Activated T-helper 1 cell treated with anti-CD3 and anti-CD28 coated beads, Interleukin-12 subunit alpha, Interleukin-12 subunit beta, Interleukin-2, Interleukin-4 antibody, amounts not matched to agents 30 ng/mL and 10 ng/mL and 1 ng/mL, durations not matched to agents 14 hours and 24 hours and 36 hours (primary cell): ENCODE measurements around the gene SLC6A19. TPM values are rescaled to one million over a fixed set of nuclear protein-coding genes. Genes with fewer than 3 reads are reported as not detected.
A peak's percentile ranks its signal among the peaks of the same experiment; 100 is the strongest.

ENCODE experiments used
- DNase-seq: peaks from one replicate; pipeline ENCODE4 v3.0.0; 2021; ENCODE audit warnings: low spot score
- H3K27ac Mint-ChIP-seq: one replicate; pipeline ENCODE4 v1.8.0; 2021; ENCODE audit warnings: mild to moderate bottlenecking, mixed read lengths
- H3K27me3 Mint-ChIP-seq: one replicate; pipeline ENCODE4 v1.8.0; 2022; ENCODE audit warnings: mild to moderate bottlenecking, moderate library complexity, mixed read lengths; ENCODE audit not compliant: insufficient read depth
- H3K36me3 Mint-ChIP-seq: one replicate; pipeline ENCODE4 v1.8.0; 2021; ENCODE audit warnings: low read depth, mixed read lengths
- H3K4me1 Mint-ChIP-seq: one replicate; pipeline ENCODE4 v1.8.0; 2021; ENCODE audit warnings: low read depth, mixed read lengths
- H3K4me3 Mint-ChIP-seq: one replicate; pipeline ENCODE4 v1.8.0; 2021; ENCODE audit warnings: mild to moderate bottlenecking, moderate library complexity, mixed read lengths
- H3K9me3 Mint-ChIP-seq: one replicate; pipeline ENCODE4 v1.8.0; 2021; ENCODE audit warnings: mixed read lengths
- intact Hi-C: fragments of 100-400 bp; cut with micrococcal nuclease; formaldehyde crosslinking; loops from one replicate; pipeline ENCODE4 v1.15.1; 2024
- total RNA-seq: library from RNA; stranded (reverse); gene quantifications from 2 replicates; pipeline ENCODE4 v1.2.3, GENCODE V29; 2022

The SLC6A19 gene
- total RNA-seq, 1 donor from 2014 or later = not detected

DNA sequence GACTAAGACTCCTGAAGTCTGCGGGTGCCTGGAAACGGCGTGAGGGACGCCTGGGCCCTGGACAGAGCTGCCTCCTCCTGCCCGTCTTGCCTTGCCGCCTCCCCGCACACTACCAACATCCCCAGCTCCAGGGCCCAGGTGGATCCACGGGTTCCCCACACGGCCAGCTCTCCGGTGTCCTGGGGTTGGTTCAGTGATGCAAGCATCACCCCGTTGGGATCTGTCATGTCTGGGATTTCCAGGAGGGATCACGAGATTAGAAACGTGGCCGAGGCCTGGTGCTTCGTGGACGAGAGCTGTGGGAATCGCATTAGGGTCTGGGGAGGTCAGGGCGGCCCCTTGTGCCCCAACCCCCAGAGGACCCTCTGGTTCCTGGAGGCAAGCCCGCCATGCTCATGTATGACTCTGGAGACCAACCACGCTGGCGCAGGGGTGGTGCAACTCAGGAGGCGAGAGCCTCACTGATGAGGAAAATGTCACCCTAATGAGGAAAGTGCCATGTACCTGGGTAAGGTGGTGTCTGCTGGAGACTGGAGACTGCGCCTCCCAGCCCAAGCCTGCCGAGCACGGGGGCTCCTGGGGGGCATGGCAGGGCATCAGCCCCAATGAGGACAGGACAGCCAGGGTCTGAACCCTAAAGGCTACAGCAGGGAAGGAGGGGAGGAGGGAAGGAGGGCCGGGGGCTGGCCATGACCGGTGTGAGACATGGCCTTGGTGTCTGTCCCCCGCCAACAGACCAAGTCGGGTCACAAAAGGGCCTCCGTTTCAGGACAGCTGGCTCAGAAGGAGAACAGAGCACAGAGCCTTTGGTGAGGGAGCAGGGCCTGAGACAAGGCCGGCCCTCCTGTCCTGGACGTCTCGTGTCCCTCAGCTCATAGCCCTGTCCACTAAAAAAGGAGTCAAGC lies 31.9 kb upstream of the SLC6A19 start:
- no peak for DNase-seq
- peaks cover 9% of the 10 kb centered on the region for H3K27me3 Mint-ChIP-seq
- H3K9me3 Mint-ChIP-seq = no peaks in the 10 kb centered on the region
- H3K4me1 Mint-ChIP-seq = peaks cover 8% of the 10 kb centered on the region
- H3K36me3 Mint-ChIP-seq = no peaks in the 10 kb centered on the region
- H3K27ac Mint-ChIP-seq = no peak overlapping the region
- no peak overlapping the region for H3K4me3 Mint-ChIP-seq
- intact Hi-C loops = loop anchor here (5.0 kb wide), 1 partner anchor 218 kb away; no protein-coding TSS in a partner anchor

DNA sequence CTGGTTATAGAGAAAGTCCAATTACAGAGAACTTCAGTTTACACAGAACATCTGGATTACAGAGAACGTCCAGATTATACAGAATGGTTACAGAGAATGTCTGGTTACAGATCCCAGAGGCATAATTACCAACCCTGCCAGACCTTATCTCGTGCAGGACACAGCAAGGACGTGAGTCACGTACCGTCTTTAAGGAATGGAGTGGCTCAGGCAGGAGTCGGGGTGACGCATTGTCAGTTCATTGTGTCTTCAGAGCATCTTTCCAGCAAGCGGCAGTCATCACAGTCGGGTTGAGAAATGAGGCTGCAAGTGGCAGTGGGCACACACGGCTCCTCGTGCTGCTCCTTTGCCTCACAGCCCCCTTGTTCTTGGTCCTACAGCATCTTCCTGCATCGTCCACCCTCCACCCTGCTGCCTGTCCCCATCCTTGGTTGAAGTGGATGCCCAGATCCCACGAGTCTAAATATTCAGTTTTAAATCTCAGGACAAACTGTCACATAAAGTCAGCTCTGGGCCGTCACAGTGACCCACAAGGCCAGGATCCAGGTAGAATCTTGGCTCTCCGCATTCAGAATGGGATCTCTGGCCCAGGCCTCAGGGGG lies 30.0 kb upstream of the SLC6A19 start:
- intact Hi-C loops = no loop called here

DNA sequence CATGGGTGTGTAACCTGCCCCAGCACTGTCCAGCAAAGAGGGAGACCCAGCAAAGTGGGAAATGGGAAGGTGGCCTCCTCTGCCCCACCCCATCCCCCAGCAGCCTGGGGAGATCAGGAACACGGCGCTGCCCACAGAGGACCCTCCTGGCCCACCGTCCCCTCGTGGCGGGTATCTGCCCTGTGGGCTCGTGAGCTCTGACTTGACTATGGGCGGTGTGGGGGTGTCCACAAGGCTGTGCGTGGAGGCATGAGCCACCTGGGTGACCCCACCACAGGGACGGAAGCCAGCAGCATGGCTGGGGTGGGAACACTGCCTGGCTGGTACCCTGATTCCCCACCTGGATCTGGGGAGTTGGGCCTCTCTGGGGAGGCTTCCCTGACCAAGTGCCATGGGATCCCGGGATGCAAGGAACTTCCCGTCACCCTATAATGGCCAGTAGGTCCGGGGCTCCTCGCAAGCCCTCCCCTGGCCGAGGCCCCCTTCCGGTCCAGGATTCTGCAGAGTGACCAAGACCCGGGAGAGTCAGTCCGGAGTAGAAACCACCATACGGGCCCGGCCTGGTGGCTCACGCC lies 29.3 kb upstream of the SLC6A19 start:
- no peak overlapping the region for H3K4me3 Mint-ChIP-seq
- H3K9me3 Mint-ChIP-seq = no peaks in the 10 kb centered on the region
- H3K4me1 Mint-ChIP-seq = peaks cover 8% of the 10 kb centered on the region
- intact Hi-C loops = no loop called here
- H3K36me3 Mint-ChIP-seq = no peaks in the 10 kb centered on the region
- peaks cover 6% of the 10 kb centered on the region for H3K27me3 Mint-ChIP-seq
- no peak overlapping the region for H3K27ac Mint-ChIP-seq
- DNase-seq = no peak

More for the DNA sequence above, 30.0 kb upstream of the SLC6A19 start:
- H3K27ac Mint-ChIP-seq = no peak overlapping the region
- no peak overlapping the region for H3K4me3 Mint-ChIP-seq
- H3K9me3 Mint-ChIP-seq = no peaks in the 10 kb centered on the region
- H3K27me3 Mint-ChIP-seq = peaks cover 6% of the 10 kb centered on the region
- H3K4me1 Mint-ChIP-seq = peaks cover 8% of the 10 kb centered on the region
- H3K36me3 Mint-ChIP-seq = no peaks in the 10 kb centered on the region
- no peak for DNase-seq

DNA sequence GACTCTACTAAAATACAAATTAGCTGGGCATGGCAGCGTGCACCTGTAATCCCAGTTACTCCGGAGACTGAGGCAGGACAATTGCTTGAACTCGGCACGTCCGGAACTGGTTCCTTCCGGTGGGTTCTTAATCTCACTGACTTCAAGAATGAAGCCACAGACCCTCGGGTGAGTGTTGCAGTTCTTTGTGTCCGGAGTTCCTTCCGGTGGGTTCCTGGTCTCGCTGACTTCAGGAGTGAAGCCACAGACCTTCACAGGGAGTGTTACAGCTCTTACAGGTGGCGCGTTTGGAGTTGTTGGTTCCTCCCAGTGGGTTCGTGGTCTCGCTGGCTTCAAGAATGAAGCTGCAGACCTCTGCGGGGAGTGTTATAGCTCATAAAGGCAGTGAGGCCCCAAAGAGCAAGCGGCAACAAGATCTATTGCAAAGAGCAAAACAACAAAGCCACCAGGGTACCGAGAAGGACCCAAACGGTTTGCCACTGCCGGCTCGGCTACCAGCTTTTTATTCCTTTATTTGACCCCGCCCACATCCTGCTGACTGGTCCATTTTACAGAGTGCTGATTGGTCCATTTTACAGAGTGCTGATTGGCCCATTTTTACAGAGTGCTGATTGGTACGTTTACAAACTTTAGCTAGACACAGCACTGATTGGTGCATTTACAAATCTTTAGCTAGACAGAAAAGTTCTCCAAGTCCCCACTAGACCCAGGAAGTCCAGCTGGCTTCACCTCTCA lies 28.6 kb upstream of the SLC6A19 start:
- H3K9me3 Mint-ChIP-seq = no peaks in the 10 kb centered on the region
- DNase-seq = no peak
- peaks cover 6% of the 10 kb centered on the region for H3K27me3 Mint-ChIP-seq
- no peak overlapping the region for H3K27ac Mint-ChIP-seq
- H3K4me1 Mint-ChIP-seq = peaks cover 7% of the 10 kb centered on the region
- intact Hi-C loops = no loop called here
- H3K4me3 Mint-ChIP-seq = no peak overlapping the region
- H3K36me3 Mint-ChIP-seq = no peaks in the 10 kb centered on the region

DNA sequence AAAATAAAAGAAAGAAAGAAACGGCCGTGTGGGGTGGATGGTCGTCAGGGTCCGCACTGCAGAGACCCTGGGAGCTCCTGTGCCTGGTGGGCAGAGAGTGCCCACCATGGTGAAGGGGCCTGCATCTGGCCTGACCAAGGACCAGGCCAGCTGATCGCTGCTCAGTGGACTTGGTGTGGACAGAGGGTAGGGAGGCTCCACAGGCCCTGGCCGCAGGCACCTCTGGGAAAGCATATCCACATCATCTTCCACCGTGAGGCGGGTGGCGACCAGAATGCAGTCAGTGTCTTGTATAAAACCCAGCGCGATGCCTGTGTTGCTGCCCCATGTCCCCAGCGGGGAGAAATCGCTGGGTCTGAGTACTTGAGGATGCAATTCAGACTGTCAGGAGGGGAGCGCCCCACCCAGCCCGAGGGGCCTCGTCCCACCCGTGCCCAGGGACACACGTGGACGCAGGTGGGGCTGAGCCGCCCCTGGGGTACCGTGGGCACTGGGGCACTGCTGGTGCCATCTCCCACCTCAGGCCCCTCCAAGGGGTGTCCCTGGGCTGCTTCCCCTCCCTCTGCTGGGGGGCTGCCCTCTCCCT lies 27.8 kb upstream of the SLC6A19 start:
- no peak for DNase-seq
- H3K9me3 Mint-ChIP-seq = no peaks in the 10 kb centered on the region
- no peak overlapping the region for H3K27ac Mint-ChIP-seq
- H3K4me3 Mint-ChIP-seq = no peak overlapping the region
- no peaks in the 10 kb centered on the region for H3K36me3 Mint-ChIP-seq
- no peaks in the 10 kb centered on the region for H3K4me1 Mint-ChIP-seq
- intact Hi-C loops = loop anchor here (2.0 kb wide), 1 partner anchor 251 kb away; no protein-coding TSS in a partner anchor
- peaks cover 4% of the 10 kb centered on the region for H3K27me3 Mint-ChIP-seq

DNA sequence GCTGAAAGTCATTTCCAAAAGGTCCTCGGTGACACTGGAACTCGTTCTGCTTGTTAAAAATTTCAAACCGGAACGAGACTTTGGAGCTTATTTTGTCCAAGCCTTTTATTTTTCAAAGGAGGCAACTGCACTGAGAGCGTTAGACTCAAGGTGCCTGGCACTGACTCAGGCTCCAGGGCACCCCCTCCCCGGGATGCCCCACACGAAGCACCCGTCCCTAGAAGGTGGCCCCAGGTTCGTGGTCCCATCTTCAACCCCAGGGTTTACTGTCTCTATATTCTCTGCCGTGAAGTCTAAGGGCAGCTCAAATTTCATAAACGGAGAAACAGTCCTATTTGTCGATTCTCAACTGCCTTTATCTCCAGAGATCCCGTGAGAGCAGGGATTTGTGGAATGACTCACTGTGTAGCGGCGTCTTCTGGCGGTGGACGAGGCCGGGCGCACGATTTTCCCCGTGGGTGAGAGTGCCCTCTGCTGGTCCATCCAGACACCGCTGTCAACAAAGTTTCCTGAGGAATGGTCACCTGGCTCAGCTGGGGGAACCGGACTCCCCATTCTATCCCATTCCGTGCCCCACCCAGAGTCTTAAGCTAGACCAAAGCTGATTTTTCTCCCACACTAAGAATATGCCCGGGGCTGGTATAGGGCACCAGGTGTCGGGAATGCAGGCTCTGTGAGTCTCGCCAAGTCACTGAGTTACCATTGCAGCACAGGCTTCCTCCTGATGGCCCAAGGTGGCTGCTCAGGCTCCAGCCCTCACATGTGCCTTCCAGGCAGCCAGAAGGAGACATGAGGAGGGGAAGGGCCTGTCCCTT lies 27.1 kb upstream of the SLC6A19 start:
- Mint-ChIP-seq H3K27me3 (peaks cover 4% of the 10 kb centered on the region), H3K4me1 (no peaks in the 10 kb centered on the region), H3K36me3 (no peaks in the 10 kb centered on the region), H3K9me3 (no peaks in the 10 kb centered on the region), H3K27ac (no peak overlapping the region), H3K4me3 (no peak overlapping the region)
- peak; percentile 16 for DNase-seq
- intact Hi-C loops = loop anchor here (2.0 kb wide), 1 partner anchor 252 kb away; no protein-coding TSS in a partner anchor

DNA sequence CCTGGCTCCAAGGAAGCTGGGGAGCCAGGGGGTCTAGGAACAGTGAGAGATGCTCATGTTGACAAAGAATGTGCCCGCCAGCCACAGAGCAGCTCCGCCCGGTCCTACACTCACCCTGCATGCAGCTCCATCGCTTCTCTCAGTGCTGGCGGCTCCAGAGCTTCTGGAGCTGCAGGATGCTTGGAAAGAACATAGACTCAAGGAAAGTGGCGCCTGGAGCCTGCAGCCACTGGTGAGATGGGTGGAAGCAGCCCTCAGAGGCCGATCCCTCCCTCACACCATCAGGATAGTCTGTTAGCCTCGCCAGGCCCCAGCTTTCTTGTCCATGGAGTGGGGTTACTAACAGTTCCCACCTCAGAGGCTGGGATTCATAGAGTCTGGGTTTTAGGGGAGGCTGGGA lies 26.4 kb upstream of the SLC6A19 start:
- no peak for DNase-seq
- peaks cover 4% of the 10 kb centered on the region for H3K27me3 Mint-ChIP-seq
- H3K27ac Mint-ChIP-seq = no peak overlapping the region
- no peaks in the 10 kb centered on the region for H3K36me3 Mint-ChIP-seq
- H3K4me3 Mint-ChIP-seq = no peak overlapping the region
- no peaks in the 10 kb centered on the region for H3K4me1 Mint-ChIP-seq
- intact Hi-C loops = loop anchor here (2.0 kb wide), 1 partner anchor 252 kb away; no protein-coding TSS in a partner anchor
- H3K9me3 Mint-ChIP-seq = no peaks in the 10 kb centered on the region

DNA sequence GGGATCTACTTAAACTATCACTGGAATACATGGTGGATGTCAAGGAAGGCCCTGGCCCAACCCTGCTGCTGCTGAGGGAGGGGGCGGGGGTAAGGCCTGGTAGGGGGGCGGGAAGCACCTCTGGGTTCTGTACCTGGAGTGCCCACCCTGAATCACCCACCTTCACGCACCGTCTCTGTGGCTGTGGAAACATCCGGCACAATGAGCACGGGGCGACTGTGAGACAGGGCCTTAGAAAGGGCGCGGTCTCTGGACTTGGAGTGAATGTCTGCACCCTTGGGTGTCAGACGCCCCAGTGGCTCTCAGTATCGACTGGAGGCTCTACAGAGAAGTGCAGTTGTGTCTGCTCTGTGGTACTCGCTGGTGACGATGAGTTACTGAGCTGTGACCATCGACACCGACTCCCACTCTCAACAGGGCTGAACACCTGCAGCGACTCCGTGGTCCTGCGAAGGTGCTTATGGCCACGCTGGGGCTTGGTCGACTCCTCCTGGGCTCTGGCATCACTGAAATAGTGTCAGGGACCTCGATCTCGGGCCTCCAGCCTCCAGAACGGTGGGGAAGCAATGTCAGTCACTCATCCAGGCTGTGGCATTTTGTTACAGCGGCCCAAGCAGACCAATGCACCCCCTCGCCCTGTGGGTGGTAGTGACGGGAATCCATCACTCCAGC lies 25.5 kb upstream of the SLC6A19 start:
- no peaks in the 10 kb centered on the region for H3K36me3 Mint-ChIP-seq
- no peak overlapping the region for H3K27ac Mint-ChIP-seq
- no peak for DNase-seq
- H3K4me1 Mint-ChIP-seq = no peaks in the 10 kb centered on the region
- no peaks in the 10 kb centered on the region for H3K9me3 Mint-ChIP-seq
- H3K4me3 Mint-ChIP-seq = no peak overlapping the region
- peaks cover 4% of the 10 kb centered on the region for H3K27me3 Mint-ChIP-seq
- intact Hi-C loops = loop anchor here (2.0 kb wide), 1 partner anchor 253 kb away; no protein-coding TSS in a partner anchor

DNA sequence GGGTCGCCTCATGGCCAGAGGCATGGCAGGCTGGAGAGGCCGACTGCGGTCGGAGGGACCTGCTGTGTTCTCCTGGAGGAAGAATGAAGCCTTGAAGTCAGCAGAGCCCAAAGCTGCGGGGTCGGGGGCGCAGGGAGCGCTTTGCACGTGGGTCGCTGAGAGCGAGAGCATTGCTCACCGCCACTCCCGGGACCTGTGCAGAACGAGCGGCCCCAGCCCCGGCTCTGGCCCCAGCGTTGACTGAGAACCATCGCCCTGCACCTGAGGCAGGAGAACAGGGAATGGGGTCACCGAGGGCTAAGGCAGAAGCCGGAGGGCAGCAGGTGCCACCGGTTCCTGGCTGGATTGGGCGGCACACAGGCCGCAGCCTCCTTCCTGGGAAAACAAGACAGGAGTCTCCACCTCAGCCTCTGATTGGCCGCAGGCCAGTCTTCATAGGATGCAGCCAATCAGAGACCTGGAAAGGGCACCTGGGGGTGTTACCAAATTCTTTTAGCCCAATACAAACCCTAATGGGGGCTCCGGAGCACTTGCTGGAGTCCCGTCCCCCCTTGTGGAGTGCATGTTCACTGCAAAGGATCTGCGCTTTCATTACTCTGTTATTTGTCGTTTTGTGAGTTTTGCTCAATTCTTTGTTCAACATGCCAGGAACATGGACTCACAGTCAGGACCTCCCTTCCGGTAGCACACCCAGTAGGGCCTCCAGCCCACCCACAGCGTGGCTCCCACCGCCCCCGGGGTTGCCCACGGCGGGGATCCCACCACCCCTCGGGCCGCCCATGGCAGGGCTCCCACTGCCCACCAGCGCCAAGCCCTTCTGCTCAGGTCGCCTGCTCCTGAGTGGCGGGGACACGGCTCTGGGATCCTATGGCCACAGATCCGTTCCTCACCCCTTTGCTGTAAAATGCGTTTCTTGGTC lies 24.7 kb upstream of the SLC6A19 start:
- no peak overlapping the region for H3K27ac Mint-ChIP-seq
- H3K36me3 Mint-ChIP-seq = no peaks in the 10 kb centered on the region
- intact Hi-C loops = no loop called here
- DNase-seq = no peak
- H3K4me3 Mint-ChIP-seq = no peak overlapping the region
- peaks cover 4% of the 10 kb centered on the region for H3K27me3 Mint-ChIP-seq
- no peaks in the 10 kb centered on the region for H3K4me1 Mint-ChIP-seq
- no peaks in the 10 kb centered on the region for H3K9me3 Mint-ChIP-seq

DNA sequence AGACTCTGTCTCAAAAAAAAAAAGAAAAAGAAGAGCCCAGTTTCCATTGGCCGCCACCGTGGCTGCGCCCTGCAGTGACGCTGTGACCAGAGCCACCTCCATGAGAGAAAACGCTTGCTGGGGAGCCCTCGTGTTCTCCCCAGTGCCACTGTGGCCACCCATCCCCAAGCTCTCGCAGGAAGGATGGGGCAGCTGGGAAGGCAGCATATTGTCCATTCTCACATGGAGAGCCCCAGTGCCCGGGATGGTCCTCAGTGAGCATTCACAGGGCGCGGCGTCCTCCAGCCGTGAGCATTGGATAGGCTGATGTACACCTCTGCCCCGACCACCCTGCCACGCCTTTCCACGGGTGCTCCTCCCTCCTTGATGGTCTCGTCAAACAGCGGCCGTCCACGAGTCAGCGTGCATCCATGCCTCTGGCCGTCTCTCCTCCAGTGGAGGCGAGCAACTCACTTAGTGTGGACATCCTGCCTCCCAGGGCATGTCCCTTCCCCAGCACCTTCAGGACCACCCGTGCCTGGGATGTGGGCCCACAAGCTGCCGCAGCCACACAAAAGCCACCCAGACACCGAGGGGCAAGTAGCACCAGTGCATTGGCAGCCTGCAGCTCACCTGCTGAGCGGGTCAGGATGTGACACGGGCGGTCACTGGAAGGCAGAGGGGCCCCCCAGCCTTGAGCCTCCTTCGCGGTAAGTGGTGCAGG lies 23.4 kb upstream of the SLC6A19 start:
- H3K27me3 Mint-ChIP-seq = peaks cover 4% of the 10 kb centered on the region
- intact Hi-C loops = no loop called here
- no peaks in the 10 kb centered on the region for H3K9me3 Mint-ChIP-seq
- no peak overlapping the region for H3K27ac Mint-ChIP-seq
- no peaks in the 10 kb centered on the region for H3K4me1 Mint-ChIP-seq
- no peak overlapping the region for H3K4me3 Mint-ChIP-seq
- no peaks in the 10 kb centered on the region for H3K36me3 Mint-ChIP-seq
- DNase-seq = no peak
